Liver (tissue), 3 donors: Measurements from ENCODE around the gene WDR20.
"Not testable (repeated sequence)": the region's sequence is repeated elsewhere in the genome, so short reads cannot be mapped to it uniquely, and the experiment has no call there.

ENCODE experiments used
- RAD21 ChIP-seq, 2 donors: IDR thresholded peaks; 2 replicates each; pipeline ENCODE4 v1.6.1; 2016; ENCODE audit warnings: antibody characterized with exemption in 2 of 2, mild to moderate bottlenecking in 2 of 2
- YY1 ChIP-seq: IDR thresholded peaks from 2 replicates; pipeline ENCODE4 v1.6.1; 2016; ENCODE audit warnings: antibody characterized with exemption, mild to moderate bottlenecking
- TF ChIP-seq, protein P1 (sequence below): fragments of 150-350 bp; IDR thresholded peaks from 2 replicates; pipeline ENCODE4 v1.5.1; 2017; ENCODE audit warnings: improper control_type of control experiment, low read depth, low read length; ENCODE audit not compliant: missing input control
- donor health status: healthy.
- donor health status: healthy.

DNA sequence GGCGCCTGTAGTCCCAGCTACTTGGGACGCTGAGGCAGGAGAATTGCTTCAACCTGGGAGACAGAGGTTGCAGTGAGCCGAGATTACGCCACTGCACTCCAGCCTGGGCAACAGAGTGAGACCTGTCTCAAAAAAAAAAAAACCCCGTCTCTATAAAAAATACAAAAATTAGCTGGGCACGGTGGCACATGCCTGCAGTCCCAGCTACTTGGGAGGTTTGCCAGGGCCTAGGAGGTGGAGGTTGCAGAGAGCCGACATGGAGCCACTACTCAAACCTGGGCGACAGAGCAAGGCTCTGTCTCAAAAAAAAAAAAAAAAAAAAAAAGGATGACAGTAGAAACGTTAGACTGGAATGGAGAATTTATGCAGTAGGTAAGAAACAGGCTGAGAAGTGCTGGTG lies 5.7 kb upstream of the WDR20 start:
- TF ChIP-seq, protein P1, sequence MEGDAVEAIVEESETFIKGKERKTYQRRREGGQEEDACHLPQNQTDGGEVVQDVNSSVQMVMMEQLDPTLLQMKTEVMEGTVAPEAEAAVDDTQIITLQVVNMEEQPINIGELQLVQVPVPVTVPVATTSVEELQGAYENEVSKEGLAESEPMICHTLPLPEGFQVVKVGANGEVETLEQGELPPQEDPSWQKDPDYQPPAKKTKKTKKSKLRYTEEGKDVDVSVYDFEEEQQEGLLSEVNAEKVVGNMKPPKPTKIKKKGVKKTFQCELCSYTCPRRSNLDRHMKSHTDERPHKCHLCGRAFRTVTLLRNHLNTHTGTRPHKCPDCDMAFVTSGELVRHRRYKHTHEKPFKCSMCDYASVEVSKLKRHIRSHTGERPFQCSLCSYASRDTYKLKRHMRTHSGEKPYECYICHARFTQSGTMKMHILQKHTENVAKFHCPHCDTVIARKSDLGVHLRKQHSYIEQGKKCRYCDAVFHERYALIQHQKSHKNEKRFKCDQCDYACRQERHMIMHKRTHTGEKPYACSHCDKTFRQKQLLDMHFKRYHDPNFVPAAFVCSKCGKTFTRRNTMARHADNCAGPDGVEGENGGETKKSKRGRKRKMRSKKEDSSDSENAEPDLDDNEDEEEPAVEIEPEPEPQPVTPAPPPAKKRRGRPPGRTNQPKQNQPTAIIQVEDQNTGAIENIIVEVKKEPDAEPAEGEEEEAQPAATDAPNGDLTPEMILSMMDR: not testable (repeated sequence)
- not testable (repeated sequence) for TF ChIP-seq RAD21 (IDR thresholded peaks at IDR 0.05); YY1
